HepG2 (cell line): ENCODE measurements around the gene SLC4A2. TPM values are rescaled to one million over a fixed set of nuclear protein-coding genes. Genes with fewer than 3 reads are reported as not detected.

Experiments
- ATAC-seq: fragments of 200-7000 bp; cut with Tn5 transposase; 3 replicates; pipeline ENCODE4 v1.9.1; 2020; ENCODE audit warnings: mild to moderate bottlenecking, moderate library complexity
- BruUV-seq: library from RNA; stranded (reverse); fragments of 400-500 nt; replicated peaks from 2 replicates; lab custom pipeline; 2021; lab: Mats Ljungman, UMichigan
- CTCF ChIA-PET: fragments of 300-600 bp; formaldehyde crosslinking; extraction: SDS; loops from one replicate; lab custom pipeline; 2021; ENCODE audit warnings: low total read pairs, inconsistent platforms, low intra/inter-chr PET ratio; lab: Yijun Ruan, JAX
- POLR2A ChIA-PET: fragments of 350-600 bp; sonication (Branson Sonifier 250); formaldehyde crosslinking; loops from one replicate; lab custom pipeline; 2020; ENCODE audit warnings: antibody characterized with exemption, inconsistent platforms; lab: Yijun Ruan, JAX
- DNase-seq: peaks from one replicate; pipeline ENCODE4 v3.0.0-alpha.2; 2015; ENCODE audit warnings: low spot score
- FAIRE-seq: peaks from 3 replicates; lab custom pipeline; 2011; peaks lifted over from hg19 to GRCh38; lab: Jason Lieb, UNC
- H2AFZ ChIP-seq: one replicate; pipeline ENCODE4 v1.6.1; 2011; ENCODE audit warnings: low read length, inconsistent platforms
- H3K27ac ChIP-seq: fragments of 300-600 bp; 3 replicates; pipeline ENCODE4 v1.8.0; 2011; ENCODE audit warnings: mixed run types, mild to moderate bottlenecking, mixed read lengths, low read length, inconsistent platforms; ENCODE audit not compliant: insufficient read depth; ENCODE audit errors: extremely low read length
- H3K27me3 ChIP-seq, 2 experiments: fragments of 200-600 bp in 1 of 2; 2 replicates in 1 of 2; 3 replicates in 1 of 2; pipeline versions ENCODE4 v1.6.0 to v1.8.0; 2011; ENCODE audit warnings: low read length in 2 of 2, mild to moderate bottlenecking in 2 of 2, moderate library complexity in 2 of 2, inconsistent platforms in 1 of 2; ENCODE audit not compliant: insufficient read depth in 2 of 2, control insufficient read depth in 1 of 2
- H3K36me3 ChIP-seq, 2 experiments: fragments of 200-600 bp in 1 of 2; replicated peaks in 1 of 2; 2 replicates in 1 of 2; 3 replicates in 1 of 2; pipeline versions ENCODE4 v1.5.1 to v1.8.0; 2011; ENCODE audit warnings: low read length in 2 of 2, inconsistent platforms in 1 of 2; ENCODE audit not compliant: insufficient read depth in 2 of 2, control insufficient read depth in 1 of 2
- H3K4me1 ChIP-seq: 2 replicates; pipeline ENCODE4 v1.5.1; 2012; ENCODE audit warnings: low read length, inconsistent platforms; ENCODE audit not compliant: insufficient read depth
- H3K4me2 ChIP-seq: 2 replicates; pipeline ENCODE4 v1.6.0; 2011; ENCODE audit warnings: low read depth, low read length, inconsistent platforms
- H3K4me3 ChIP-seq, 3 experiments: fragments of 200-600 bp in 1 of 3; sonication (generic), shearing (Covaris generic) in 1 of 3; replicated peaks in 1 of 3; 2 replicates each; pipeline ENCODE4 v1.5.1; 2011 to 2016; ENCODE audit warnings: low read length in 3 of 3, inconsistent platforms in 2 of 3, low read depth in 2 of 3, mild to moderate bottlenecking in 2 of 3, control low read depth in 1 of 3, mixed read lengths in 1 of 3; ENCODE audit not compliant: insufficient read depth in 1 of 3
- H3K79me2 ChIP-seq: one replicate; pipeline ENCODE4 v1.6.1; 2011; ENCODE audit warnings: low read length, inconsistent platforms; ENCODE audit not compliant: insufficient read depth
- H3K9ac ChIP-seq: 2 replicates; pipeline ENCODE4 v1.6.0; 2011; ENCODE audit warnings: mild to moderate bottlenecking, low read depth, low read length, inconsistent platforms; ENCODE audit not compliant: insufficient read depth
- H3K9me3 ChIP-seq: 2 replicates; pipeline ENCODE4 v1.5.1; 2012; ENCODE audit warnings: mild to moderate bottlenecking, low read length
- H4K20me1 ChIP-seq: 2 replicates; pipeline ENCODE4 v1.6.0; 2011; ENCODE audit warnings: inconsistent platforms, mild to moderate bottlenecking, low read length, moderate library complexity; ENCODE audit not compliant: insufficient read depth
- AGO2 ChIP-seq: fragments of 200-400 bp; formaldehyde crosslinking; optimal IDR thresholded peaks from 2 replicates; pipeline ENCODE3; 2017; ENCODE audit warnings: mild to moderate bottlenecking, low read depth, low read length, moderate library complexity
- AKAP8 ChIP-seq: sonication (generic); formaldehyde crosslinking; IDR thresholded peaks from 2 replicates; pipeline ENCODE4 v1.5.1; 2020; ENCODE audit warnings: mild to moderate bottlenecking, missing genetic modification reagents
- ATF7-NPFF ChIP-seq: sonication (generic); formaldehyde crosslinking; IDR thresholded peaks from 2 replicates; pipeline ENCODE4 v1.8.1; 2023; ENCODE audit warnings: mild to moderate bottlenecking, low read depth, missing genetic modification reagents, moderate library complexity
- MTF2 ChIP-seq: sonication (generic); formaldehyde crosslinking; IDR thresholded peaks from 2 replicates; pipeline ENCODE4 v1.5.0; 2020; ENCODE audit warnings: missing genetic modification reagents, borderline replicate concordance
- NFE2L2 ChIP-seq: fragments of 150-350 bp; IDR thresholded peaks from 2 replicates; pipeline ENCODE4 v1.6.1; 2014; ENCODE audit warnings: low read length
- ZBTB3 ChIP-seq: sonication (generic); formaldehyde crosslinking; IDR thresholded peaks from 2 replicates; pipeline ENCODE4 v1.4.0; 2020; ENCODE audit warnings: low read depth, mild to moderate bottlenecking, moderate library complexity, missing genetic modification reagents, borderline replicate concordance
- ZFP36L2 ChIP-seq: sonication (generic); formaldehyde crosslinking; IDR thresholded peaks from 2 replicates; pipeline ENCODE4 v1.4.0; 2020; ENCODE audit warnings: missing genetic modification reagents
- ZNF292 ChIP-seq: sonication (generic); formaldehyde crosslinking; IDR thresholded peaks from 2 replicates; pipeline ENCODE4 v1.8.1; 2022; ENCODE audit warnings: mild to moderate bottlenecking, low read depth, missing genetic modification reagents, borderline replicate concordance
- ZNF335 ChIP-seq: sonication (generic); formaldehyde crosslinking; IDR thresholded peaks from 2 replicates; pipeline ENCODE4 v1.4.0; 2020; ENCODE audit warnings: missing genetic modification reagents
- ZNF557 ChIP-seq: sonication (generic); formaldehyde crosslinking; IDR thresholded peaks from 2 replicates; pipeline ENCODE4 v1.4.0; 2020; ENCODE audit warnings: missing genetic modification reagents
- ZNF768 ChIP-seq: sonication (generic); formaldehyde crosslinking; IDR thresholded peaks from 2 replicates; pipeline ENCODE4 v1.4.0; 2020; ENCODE audit warnings: missing genetic modification reagents
- WGBS: methylation state at CpG from one replicate; pipeline ENCODE4 v1.1.6; 2017; ENCODE audit warnings: low lambda C conversion rate; 5-methylcytosine and 5-hydroxymethylcytosine counted together
- in situ Hi-C: cut with HindIII; loops from 2 replicates; pipeline ENCODE4 v1.10.0; 2017; ENCODE audit warnings: low pct_unique_long_range_greater_than_20kb; ENCODE audit not compliant: extremely low pct_ligation_motif_present
- intact Hi-C: fragments of 100-400 bp; cut with micrococcal nuclease; formaldehyde crosslinking; loops from one replicate; pipeline ENCODE4 v1.10.0; 2022; ENCODE audit not compliant: unreplicated experiment
- polyA plus RNA-seq, 8 experiments: library from polyadenylated mRNA; depleted of rRNA in 3 of 8; stranded (reverse) in 7 of 8; unstranded in 1 of 8; fragments of >200 nt; fragmentation: Illumina TruSeq in 4 of 8; extraction: Trizol in 4 of 8; gene quantifications; 2 replicates each; pipeline versions ENCODE4 v1.2.1 to v1.2.3, GENCODE V29; 2011 to 2016; ENCODE audit warnings: low read depth in 4 of 8, missing spikeins in 1 of 8, mixed read lengths in 1 of 8; ENCODE audit not compliant: insufficient read depth in 1 of 8
- total RNA-seq, 5 experiments: library from RNA; depleted of rRNA; stranded (reverse); fragments of >200 nt; fragmentation: Illumina TruSeq; extraction: Trizol; gene quantifications; 2 replicates each; pipeline ENCODE4 v1.2.3, GENCODE V29; 2016; ENCODE audit warnings: low read depth in 1 of 5
- TF ChIP-seq, protein P1 (sequence below): sonication (generic); formaldehyde crosslinking; IDR thresholded peaks from 2 replicates; pipeline ENCODE4 v1.5.0; 2020; ENCODE audit warnings: mild to moderate bottlenecking, missing genetic modification reagents
- TF ChIP-seq, protein P2 (sequence below): sonication (generic); formaldehyde crosslinking; IDR thresholded peaks from 2 replicates; pipeline ENCODE4 v1.4.0; 2020; ENCODE audit warnings: mild to moderate bottlenecking, missing genetic modification reagents

Gene SLC4A2
- total and polyA plus RNA-seq, 2 of the 13 experiments (the other 11 are each of a cell fraction or from before 2014, with no cell fraction given), result 51.9 to 73.4 TPM

DNA sequence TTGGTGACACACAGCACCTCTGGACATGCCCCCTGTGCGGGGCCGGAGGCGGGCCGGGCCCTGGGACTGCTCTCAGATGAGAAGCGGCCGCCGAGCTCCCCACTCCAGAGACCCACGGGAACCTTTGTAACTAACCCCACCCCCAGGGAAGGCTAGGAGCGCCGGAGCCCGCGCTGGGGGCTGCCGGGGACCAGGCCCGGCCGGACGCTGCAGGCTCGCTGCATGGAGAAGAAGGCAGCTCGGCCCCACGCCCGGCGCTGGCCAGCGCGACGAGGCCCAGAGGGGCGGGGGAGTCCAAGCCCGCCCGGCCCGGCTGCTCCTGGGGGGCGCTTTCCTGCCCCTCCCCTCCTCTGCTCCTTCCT is 63.4 kb downstream of the SLC4A2 start (continued):
- TF ChIP-seq, protein P1, sequence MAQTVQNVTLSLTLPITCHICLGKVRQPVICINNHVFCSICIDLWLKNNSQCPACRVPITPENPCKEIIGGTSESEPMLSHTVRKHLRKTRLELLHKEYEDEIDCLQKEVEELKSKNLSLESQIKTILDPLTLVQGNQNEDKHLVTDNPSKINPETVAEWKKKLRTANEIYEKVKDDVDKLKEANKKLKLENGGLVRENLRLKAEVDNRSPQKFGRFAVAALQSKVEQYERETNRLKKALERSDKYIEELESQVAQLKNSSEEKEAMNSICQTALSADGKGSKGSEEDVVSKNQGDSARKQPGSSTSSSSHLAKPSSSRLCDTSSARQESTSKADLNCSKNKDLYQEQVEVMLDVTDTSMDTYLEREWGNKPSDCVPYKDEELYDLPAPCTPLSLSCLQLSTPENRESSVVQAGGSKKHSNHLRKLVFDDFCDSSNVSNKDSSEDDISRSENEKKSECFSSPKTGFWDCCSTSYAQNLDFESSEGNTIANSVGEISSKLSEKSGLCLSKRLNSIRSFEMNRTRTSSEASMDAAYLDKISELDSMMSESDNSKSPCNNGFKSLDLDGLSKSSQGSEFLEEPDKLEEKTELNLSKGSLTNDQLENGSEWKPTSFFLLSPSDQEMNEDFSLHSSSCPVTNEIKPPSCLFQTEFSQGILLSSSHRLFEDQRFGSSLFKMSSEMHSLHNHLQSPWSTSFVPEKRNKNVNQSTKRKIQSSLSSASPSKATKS, result no peak
- TF ChIP-seq NFE2L2, result no peak
- TF ChIP-seq ZBTB3 (CRISPR knock-in tag), result no peak
- no peak for TF ChIP-seq AKAP8
- TF ChIP-seq ATF7-NPFF (CRISPR knock-in tag), result no peak
- TF ChIP-seq, protein P2, sequence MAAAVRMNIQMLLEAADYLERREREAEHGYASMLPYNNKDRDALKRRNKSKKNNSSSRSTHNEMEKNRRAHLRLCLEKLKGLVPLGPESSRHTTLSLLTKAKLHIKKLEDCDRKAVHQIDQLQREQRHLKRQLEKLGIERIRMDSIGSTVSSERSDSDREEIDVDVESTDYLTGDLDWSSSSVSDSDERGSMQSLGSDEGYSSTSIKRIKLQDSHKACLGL, result no peak
- TF ChIP-seq ZNF335 (CRISPR knock-in tag), result no peak

DNA sequence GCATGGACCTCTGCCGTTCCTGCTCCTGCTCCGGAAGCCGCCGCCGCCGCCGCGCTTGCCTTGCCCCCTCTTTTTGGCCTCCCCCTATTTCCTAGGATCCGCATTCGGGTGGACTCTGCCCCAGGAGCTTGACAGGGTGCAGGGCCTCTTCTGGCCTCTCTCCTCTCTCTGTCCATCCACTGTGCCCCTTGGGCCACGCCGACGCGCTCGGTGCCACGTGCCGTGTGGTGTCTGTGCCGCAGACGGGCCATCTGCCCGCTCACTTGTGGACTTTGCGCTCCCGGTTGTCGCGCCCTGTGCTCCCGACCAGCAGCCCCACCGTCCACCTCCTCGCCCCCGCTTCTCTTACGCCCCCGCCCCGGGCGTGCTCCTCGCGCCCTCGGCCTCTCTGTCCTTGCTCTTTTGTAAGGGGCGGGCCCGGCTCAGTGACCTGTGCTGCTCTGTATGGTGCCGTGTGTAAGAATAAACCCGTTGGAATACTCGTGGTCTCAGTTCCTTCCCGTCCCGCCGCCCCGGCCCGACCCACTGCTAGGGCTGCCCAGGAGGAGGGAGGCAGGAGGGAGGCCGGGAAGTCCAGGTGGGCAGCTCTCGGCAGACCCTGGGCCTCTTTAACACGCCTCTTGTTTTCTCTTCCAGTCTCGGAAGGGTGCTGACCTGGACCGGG is 63.9 kb downstream of the SLC4A2 start:
- 96% methylated on average over 50 of the region's 50 CpGs for WGBS
- Histone ChIP-seq H3K79me2 (no peaks in the 10 kb centered on the region), H3K4me2 (no peak overlapping the region), H4K20me1 (peaks cover 6% of the 10 kb centered on the region; the same call in 1 of the 2 replicates), H3K27me3 (no peaks in the 10 kb centered on the region), H3K9me3 (no peaks in the 10 kb centered on the region), H3K4me1 (no peaks in the 10 kb centered on the region), H3K4me3 (no peak overlapping the region), H3K36me3 (peaks cover 21 to 55% of the 10 kb centered on the region in 2 experiments), H2AFZ (no peak overlapping the region), H3K9ac (no peak overlapping the region), H3K27ac (no peak overlapping the region)
- intact Hi-C loops (no loop called here), in situ Hi-C loops (loop anchor here (10.0 kb wide), 1 partner anchor 182 kb away; no protein-coding TSS in a partner anchor)
- peak; percentile 6; the same call in 2 of the 3 replicates for ATAC-seq
- TF ChIP-seq ZFP36L2 (CRISPR knock-in tag) (no peak), ZNF557 (CRISPR knock-in tag) (no peak), ZNF768 (CRISPR knock-in tag) (0 out of 2 replicates have a peak, but pooled peaks have one; percentile 1), ZNF292 (CRISPR knock-in tag) (no peak), MTF2 (CRISPR knock-in tag) (no peak), AGO2 (peak; percentile 77)
- DNase-seq, result no peak
- CTCF ChIA-PET, result interaction anchor here (1.1 to 3.1 kb wide), 4 partner anchors 49 to 180 kb away, joined by 3 to 67 read pairs (median 10); no protein-coding TSS in a partner anchor
- no TSS peak for BruUV-seq
- no peak for FAIRE-seq
- POLR2A ChIA-PET, result interaction anchor here (1.0 kb wide), 2 partner anchors 14 to 60 kb away, joined by 3 read pairs; no protein-coding TSS in a partner anchor
